Measurements from ENCODE around the gene TMEM72. TPM values are rescaled to one million over a fixed set of nuclear protein-coding genes. Genes with fewer than 3 reads are reported as not detected.
A peak's percentile ranks its signal among the peaks of the same experiment; 100 is the strongest.

Gene TMEM72
- total and polyA plus RNA-seq, 2 of the 13 experiments (the other 11 are each of a cell fraction or from before 2014, with no cell fraction given): 0.04 TPM; not detected in 1

GRCh38 chr10:44978570-44979280, 67.6 kb downstream of the TMEM72 start, which contains the start of gene DEPP1 (continued):
- TF ChIP-seq ZBTB40 (IDR thresholded peaks at IDR 0.05): no peak
- TF ChIP-seq ZBTB40 (CRISPR knock-in tag; IDR thresholded peaks at IDR 0.05): no peak
- TF ChIP-seq ZNF430 (CRISPR knock-in tag; IDR thresholded peaks at IDR 0.05): peak; percentile 98
- TF ChIP-seq ZSCAN12 (CRISPR knock-in tag; IDR thresholded peaks at IDR 0.05): no peak
- TF ChIP-seq PATZ1 (CRISPR knock-in tag; IDR thresholded peaks at IDR 0.05): peak; percentile 90
- peak; percentile 63; the same call in 1 of the 2 replicates for TF ChIP-seq DPF2 (CRISPR knock-in tag; IDR thresholded peaks at IDR 0.05; ENCODE audit: borderline replicate concordance, low read depth)
- TF ChIP-seq BHLHE40 (IDR thresholded peaks at IDR 0.05; ENCODE audit: low read length): peak; percentile 53; the same call in 1 of the 2 replicates
- peak; percentile 23; the same call in 1 of the 2 replicates for TF ChIP-seq TFDP2 (CRISPR knock-in tag; IDR thresholded peaks at IDR 0.05)
- peak; percentile 82 for TF ChIP-seq ZNF607 (CRISPR knock-in tag; IDR thresholded peaks at IDR 0.05; ENCODE audit: borderline replicate concordance)
- no peak for TF ChIP-seq ZNF496 (CRISPR knock-in tag; IDR thresholded peaks at IDR 0.05; ENCODE audit: insufficient replicate concordance)
- TF ChIP-seq MAFG (CRISPR knock-in tag; IDR thresholded peaks at IDR 0.05): no peak
- no peak for TF ChIP-seq TRIM24 (CRISPR knock-in tag; IDR thresholded peaks at IDR 0.05)
- peak; percentile 21 for TF ChIP-seq SMC3 (IDR thresholded peaks at IDR 0.05; ENCODE audit: low read length)
- peak; percentile 60; the same call in 1 of the 2 replicates for TF ChIP-seq ZNF367 (CRISPR knock-in tag; IDR thresholded peaks at IDR 0.05; ENCODE audit: borderline replicate concordance)
- no peak for TF ChIP-seq ZZZ3 (CRISPR knock-in tag; IDR thresholded peaks at IDR 0.05; ENCODE audit: borderline replicate concordance)
- TF ChIP-seq NFYC (CRISPR knock-in tag; IDR thresholded peaks at IDR 0.05): peak; percentile 52; the same call in 1 of the 2 replicates
- TF ChIP-seq NR3C1 (CRISPR knock-in tag; IDR thresholded peaks at IDR 0.05): no peak
- peak; percentile 68; the same call in 1 of the 2 replicates for TF ChIP-seq NR2C2 (CRISPR knock-in tag; IDR thresholded peaks at IDR 0.05; ENCODE audit: borderline replicate concordance)
